Lung (tissue), 12 donors: Measurements from ENCODE around the gene LUC7L2. TPM values are rescaled to one million over a fixed set of nuclear protein-coding genes. Genes with fewer than 3 reads are reported as not detected.
"Not testable (repeated sequence)": the region's sequence is repeated elsewhere in the genome, so short reads cannot be mapped to it uniquely, and the experiment has no call there.

ENCODE experiments used
- ATAC-seq: fragments of 200-7000 bp; cut with Tn5 transposase; one replicate; pipeline ENCODE4 v1.9.1; 2020; ENCODE audit warnings: moderate number of reproducible peaks; ENCODE audit not compliant: insufficient read depth, low FRiP score
- DNase-seq, 3 donors: peaks; one replicate each; pipeline ENCODE4 v3.0.0-alpha.2; 2013 to 2017
- H3K27ac ChIP-seq, 2 donors: one replicate each; pipeline ENCODE4 v1.5.1; 2013; ENCODE audit warnings: mild to moderate bottlenecking in 2 of 2, moderate library complexity in 2 of 2, control low read depth in 1 of 2, inconsistent platforms in 1 of 2, low read depth in 1 of 2, low read length in 1 of 2
- H3K27me3 ChIP-seq, 3 donors: one replicate each; pipeline ENCODE4 v1.5.1; 2013; ENCODE audit warnings: low read length in 2 of 3; ENCODE audit not compliant: control insufficient read depth in 3 of 3, insufficient read depth in 3 of 3
- H3K36me3 ChIP-seq, 4 donors: one replicate each; pipeline ENCODE4 v1.5.1; 2013; ENCODE audit warnings: low read length in 4 of 4, mild to moderate bottlenecking in 1 of 4, moderate library complexity in 1 of 4; ENCODE audit not compliant: control insufficient read depth in 4 of 4, insufficient read depth in 4 of 4
- H3K4me1 ChIP-seq, 5 donors: one replicate each; pipeline ENCODE4 v1.5.1; 2013; ENCODE audit warnings: low read length in 5 of 5, mild to moderate bottlenecking in 2 of 5, moderate library complexity in 1 of 5; ENCODE audit not compliant: control insufficient read depth in 5 of 5, insufficient read depth in 5 of 5
- H3K4me3 ChIP-seq: one replicate; pipeline ENCODE4 v1.5.1; 2013; ENCODE audit warnings: mild to moderate bottlenecking, control low read depth, moderate library complexity
- H3K9ac ChIP-seq, 2 donors: one replicate each; pipeline ENCODE4 v1.5.1; 2013; ENCODE audit warnings: low read length in 2 of 2, control low read depth in 1 of 2; ENCODE audit not compliant: insufficient read depth in 1 of 2
- H3K9me3 ChIP-seq, 4 donors: one replicate each; pipeline ENCODE4 v1.5.1; 2013; ENCODE audit warnings: low read length in 3 of 4, mild to moderate bottlenecking in 1 of 4, moderate library complexity in 1 of 4; ENCODE audit not compliant: control insufficient read depth in 4 of 4, insufficient read depth in 3 of 4
- WGBS, 2 donors: extraction: QIAGEN DNeasy Blood & Tissue Kit; methylation state at CpG; one replicate each; pipeline ENCODE4 v1.1.7; 2013; 5-methylcytosine and 5-hydroxymethylcytosine counted together
- polyA plus RNA-seq, 2 donors: library from polyadenylated mRNA; stranded (reverse); fragments of 200-250 nt; gene quantifications; one replicate each; pipeline ENCODE4 v1.2.1, GENCODE V29; 2013
- total RNA-seq, 2 donors: library from RNA; depleted of rRNA in 1 of 2; stranded (reverse); fragments of >200 nt in 1 of 2; gene quantifications; one replicate each; pipeline ENCODE4 v1.2.1, GENCODE V29; 2014 to 2021
- TF ChIP-seq, protein P1 (sequence below): IDR thresholded peaks from 2 replicates; pipeline ENCODE4 v1.5.1; 2012; ENCODE audit warnings: mild to moderate bottlenecking; ENCODE audit errors: control extremely low read depth, extremely low read depth
- donor health status: control.
- donor health status: control.
- donor health status: Bipolar disorder and iron deficiency.
- donor health status: healthy.
- donor health status: DM: yes; HTN: yes; CAD: no.

LUC7L2 gene
- total and polyA plus RNA-seq, 4 donors, result 35.1 to 95.4 (median 67.3) TPM

DNA sequence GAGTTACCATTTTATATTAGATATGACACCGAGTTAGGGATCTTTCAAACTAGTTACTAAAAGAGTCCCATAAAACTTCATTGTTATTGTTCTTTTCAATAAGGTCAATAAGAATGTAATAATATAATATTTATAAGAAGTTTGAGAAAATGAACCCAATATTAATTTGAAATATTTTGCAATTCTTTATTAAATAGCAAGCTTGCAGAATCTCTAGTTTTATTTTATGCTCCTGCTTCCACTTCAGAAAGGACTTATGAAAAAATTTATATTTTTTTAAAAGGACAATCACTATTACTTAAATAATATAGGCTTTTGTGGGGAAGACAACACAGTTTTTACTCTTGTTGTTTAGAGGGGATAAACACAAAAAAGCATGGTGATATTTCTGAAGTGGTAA, 47.9 kb downstream of the LUC7L2 start:
- Histone ChIP-seq H3K9me3 (no peaks in the 10 kb centered on the region), H3K27ac (no peak overlapping the region), H3K4me1 (no peaks in the 10 kb centered on the region), H3K4me3 (no peak overlapping the region), H3K36me3 (peaks cover 22 to 45% (median 28%) of the 10 kb centered on the region in 4 donors), H3K27me3 (no peaks in the 10 kb centered on the region), H3K9ac (no peak overlapping the region)
- ATAC-seq (no peak), DNase-seq (no peak)
- TF ChIP-seq, protein P1, sequence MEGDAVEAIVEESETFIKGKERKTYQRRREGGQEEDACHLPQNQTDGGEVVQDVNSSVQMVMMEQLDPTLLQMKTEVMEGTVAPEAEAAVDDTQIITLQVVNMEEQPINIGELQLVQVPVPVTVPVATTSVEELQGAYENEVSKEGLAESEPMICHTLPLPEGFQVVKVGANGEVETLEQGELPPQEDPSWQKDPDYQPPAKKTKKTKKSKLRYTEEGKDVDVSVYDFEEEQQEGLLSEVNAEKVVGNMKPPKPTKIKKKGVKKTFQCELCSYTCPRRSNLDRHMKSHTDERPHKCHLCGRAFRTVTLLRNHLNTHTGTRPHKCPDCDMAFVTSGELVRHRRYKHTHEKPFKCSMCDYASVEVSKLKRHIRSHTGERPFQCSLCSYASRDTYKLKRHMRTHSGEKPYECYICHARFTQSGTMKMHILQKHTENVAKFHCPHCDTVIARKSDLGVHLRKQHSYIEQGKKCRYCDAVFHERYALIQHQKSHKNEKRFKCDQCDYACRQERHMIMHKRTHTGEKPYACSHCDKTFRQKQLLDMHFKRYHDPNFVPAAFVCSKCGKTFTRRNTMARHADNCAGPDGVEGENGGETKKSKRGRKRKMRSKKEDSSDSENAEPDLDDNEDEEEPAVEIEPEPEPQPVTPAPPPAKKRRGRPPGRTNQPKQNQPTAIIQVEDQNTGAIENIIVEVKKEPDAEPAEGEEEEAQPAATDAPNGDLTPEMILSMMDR, result no peak
- 98 to 100% methylated on average over 1 of the region's 1 CpG for WGBS, 2 donors

DNA sequence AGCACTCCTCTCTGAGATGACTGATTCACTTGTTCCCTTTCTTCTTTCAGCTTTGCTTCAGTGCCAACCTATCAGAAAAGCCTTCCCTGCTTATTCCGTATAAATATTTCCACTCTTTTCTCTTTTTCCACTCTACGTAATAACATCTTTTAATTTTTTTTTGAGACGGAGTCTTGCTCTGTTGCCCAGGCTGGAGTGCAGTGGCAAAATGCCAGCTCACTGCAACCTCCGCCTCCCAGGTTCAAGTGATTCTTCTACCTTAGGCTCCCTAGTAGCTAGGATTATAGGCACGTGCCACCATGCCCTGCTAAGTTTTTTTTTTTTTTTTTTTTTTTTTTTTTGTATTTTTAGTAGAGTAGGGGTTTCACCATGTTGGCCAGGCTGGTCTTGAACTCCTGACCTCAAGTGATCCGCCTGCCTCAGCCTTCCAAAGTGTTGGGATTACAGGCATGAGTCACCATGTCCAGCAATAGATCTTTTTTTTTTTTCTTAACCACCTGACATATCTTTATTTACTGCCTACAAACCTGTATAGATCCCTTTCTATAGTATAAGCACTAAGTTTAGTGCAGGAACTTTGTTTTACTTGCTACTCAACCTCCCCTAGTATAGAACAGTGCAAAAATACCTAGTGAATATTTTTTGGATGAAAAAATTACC, 55.2 kb downstream of the LUC7L2 start:
- H3K27me3 ChIP-seq, H3K27ac ChIP-seq, H3K9me3 ChIP-seq, H3K4me1 ChIP-seq, H3K9ac ChIP-seq, DNase-seq, H3K4me3 ChIP-seq, ATAC-seq: not testable (repeated sequence)
- 90 to 96% methylated on average over 6 of the region's 6 CpGs for WGBS, 2 donors
- peaks cover 17 to 40% (median 36%) of the 10 kb centered on the region in 4 donors for H3K36me3 ChIP-seq

DNA sequence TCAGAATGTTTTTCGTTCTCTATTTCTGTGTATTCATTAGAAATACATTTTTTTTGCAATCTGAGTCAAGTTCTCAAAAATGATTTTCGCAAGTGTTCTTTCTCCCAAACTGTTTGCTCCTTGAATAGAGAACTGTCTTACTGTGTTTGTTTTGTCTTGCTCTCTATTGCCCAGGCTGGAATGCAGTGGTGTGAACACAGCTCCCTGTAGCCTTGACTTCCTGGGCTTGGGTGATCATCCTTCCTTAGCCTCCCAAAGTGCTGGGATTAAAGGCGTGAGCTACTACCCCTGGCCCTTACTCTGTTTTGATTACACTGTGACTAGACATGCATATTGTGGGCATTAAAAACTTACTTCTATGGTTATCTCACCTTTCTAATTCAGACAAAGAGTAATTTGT, 56.7 kb downstream of the LUC7L2 start:
- no peaks in the 10 kb centered on the region for H3K27me3 ChIP-seq
- H3K4me1 ChIP-seq, result peaks cover 0 to under 1% (median 0%) of the 10 kb centered on the region in 5 donors
- 94 to 96% methylated on average over 3 of the region's 3 CpGs for WGBS, 2 donors
- H3K36me3 ChIP-seq, result peaks cover 22 to 40% (median 36%) of the 10 kb centered on the region in 4 donors
- no peak overlapping the region for H3K9ac ChIP-seq
- DNase-seq, result no peak
- H3K4me3 ChIP-seq, result no peak overlapping the region
- no peaks in the 10 kb centered on the region for H3K9me3 ChIP-seq
- H3K27ac ChIP-seq, result no peak overlapping the region
- no peak for ATAC-seq
- TF ChIP-seq, protein P1, result no peak

DNA sequence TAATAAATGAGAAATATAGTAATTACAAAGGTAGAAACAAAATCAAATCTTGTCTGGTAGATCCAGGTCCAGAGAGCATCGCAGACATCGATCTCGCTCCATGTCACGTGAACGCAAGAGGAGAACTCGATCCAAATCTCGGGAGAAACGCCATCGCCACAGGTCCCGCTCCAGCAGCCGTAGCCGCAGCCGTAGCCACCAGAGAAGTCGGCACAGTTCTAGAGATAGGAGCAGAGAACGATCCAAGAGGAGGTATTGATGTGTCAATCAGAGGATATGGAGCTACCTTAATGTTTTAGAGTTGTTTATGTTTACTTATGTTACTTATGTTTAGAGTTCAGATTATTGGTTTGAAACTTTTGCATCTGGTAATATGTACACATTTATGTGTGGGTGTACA, 57.8 kb downstream of the LUC7L2 start:
- Histone ChIP-seq H3K36me3 (peaks cover 26 to 48% (median 36%) of the 10 kb centered on the region in 4 donors), H3K4me3 (no peak overlapping the region), H3K9me3 (no peaks in the 10 kb centered on the region), H3K27me3 (no peaks in the 10 kb centered on the region), H3K9ac (no peak overlapping the region), H3K27ac (no peak overlapping the region), H3K4me1 (peaks cover 0 to 2% (median 0%) of the 10 kb centered on the region in 5 donors)
- no peak for ATAC-seq
- no peak for DNase-seq
- TF ChIP-seq, protein P1, result no peak
- 98% methylated on average over 15 of the region's 15 CpGs for WGBS, 2 donors
